Loucy (cell line): Measurements from ENCODE around the gene ENTR1.

Experiments
- H2AFZ ChIP-seq: fragments of 200-600 bp; sonication (generic); 2 replicates; pipeline ENCODE4 v1.6.0; 2016; ENCODE audit warnings: antibody characterized with exemption, mild to moderate bottlenecking, low read length, moderate library complexity
- H3F3A ChIP-seq: fragments of 200-600 bp; 2 replicates; pipeline ENCODE4 v1.6.0; 2016; ENCODE audit warnings: antibody characterized with exemption, low read depth, mild to moderate bottlenecking
- H3K27me3 ChIP-seq: fragments of 200-600 bp; sonication (generic); 2 replicates; pipeline ENCODE4 v1.6.1; 2014; ENCODE audit warnings: low read length, mild to moderate bottlenecking; ENCODE audit not compliant: insufficient read depth, poor library complexity, severe bottlenecking
- H3K36me3 ChIP-seq: fragments of 200-600 bp; sonication (generic); 2 replicates; pipeline ENCODE4 v1.6.1; 2016; ENCODE audit warnings: low read length; ENCODE audit not compliant: insufficient read depth
- H3K4me1 ChIP-seq: fragments of 200-600 bp; sonication (generic); 2 replicates; pipeline ENCODE4 v1.5.1; 2014; ENCODE audit warnings: low read length, mild to moderate bottlenecking; ENCODE audit not compliant: insufficient read depth, poor library complexity, severe bottlenecking
- H3K4me2 ChIP-seq: fragments of 200-600 bp; sonication (generic); 2 replicates; pipeline ENCODE4 v1.6.0; 2014; ENCODE audit warnings: antibody characterized with exemption, low read length, low read depth, mild to moderate bottlenecking; ENCODE audit not compliant: poor library complexity, severe bottlenecking
- H3K4me3 ChIP-seq: fragments of 200-600 bp; sonication (generic); 2 replicates; pipeline ENCODE4 v1.5.1; 2014; ENCODE audit warnings: low read length, mild to moderate bottlenecking, mixed read lengths; ENCODE audit not compliant: poor library complexity, severe bottlenecking
- H3K79me2 ChIP-seq: fragments of 200-600 bp; sonication (generic); 2 replicates; pipeline ENCODE4 v1.6.1; 2014; ENCODE audit warnings: low read length; ENCODE audit not compliant: insufficient read depth
- H3K9ac ChIP-seq: fragments of 200-600 bp; sonication (generic); 2 replicates; pipeline ENCODE4 v1.6.0; 2014; ENCODE audit warnings: mild to moderate bottlenecking, low read depth, low read length, moderate library complexity; ENCODE audit not compliant: poor library complexity, severe bottlenecking
- H3K9me2 ChIP-seq: fragments of 200-600 bp; sonication (generic); replicated peaks from 2 replicates; pipeline ENCODE4 v1.6.1; 2016; ENCODE audit warnings: low read depth, low read length, mixed read lengths
- H3K9me3 ChIP-seq: fragments of 200-600 bp; sonication (generic); 2 replicates; pipeline ENCODE4 v1.6.1; 2014; ENCODE audit warnings: mild to moderate bottlenecking, antibody characterized with exemption, low read length, low read depth; ENCODE audit not compliant: insufficient read depth
- H4K20me1 ChIP-seq: fragments of 200-600 bp; sonication (generic); 2 replicates; pipeline ENCODE4 v1.6.0; 2014; ENCODE audit warnings: antibody characterized with exemption, low read length, mild to moderate bottlenecking; ENCODE audit not compliant: insufficient read depth, poor library complexity, severe bottlenecking
- EZH2phosphoT487 ChIP-seq: fragments of 200-600 bp; IDR thresholded peaks from 2 replicates; pipeline ENCODE4 v1.6.1; 2018; ENCODE audit warnings: antibody characterized with exemption, mild to moderate bottlenecking, moderate library complexity, borderline replicate concordance
- TF ChIP-seq, protein P1 (sequence below): fragments of 200-600 bp; sonication (generic); conservative IDR thresholded peaks from 2 replicates; pipeline ENCODE4 v1.5.1; 2014; ENCODE audit warnings: mild to moderate bottlenecking, antibody characterized with exemption, low read length

Gene ENTR1

DNA sequence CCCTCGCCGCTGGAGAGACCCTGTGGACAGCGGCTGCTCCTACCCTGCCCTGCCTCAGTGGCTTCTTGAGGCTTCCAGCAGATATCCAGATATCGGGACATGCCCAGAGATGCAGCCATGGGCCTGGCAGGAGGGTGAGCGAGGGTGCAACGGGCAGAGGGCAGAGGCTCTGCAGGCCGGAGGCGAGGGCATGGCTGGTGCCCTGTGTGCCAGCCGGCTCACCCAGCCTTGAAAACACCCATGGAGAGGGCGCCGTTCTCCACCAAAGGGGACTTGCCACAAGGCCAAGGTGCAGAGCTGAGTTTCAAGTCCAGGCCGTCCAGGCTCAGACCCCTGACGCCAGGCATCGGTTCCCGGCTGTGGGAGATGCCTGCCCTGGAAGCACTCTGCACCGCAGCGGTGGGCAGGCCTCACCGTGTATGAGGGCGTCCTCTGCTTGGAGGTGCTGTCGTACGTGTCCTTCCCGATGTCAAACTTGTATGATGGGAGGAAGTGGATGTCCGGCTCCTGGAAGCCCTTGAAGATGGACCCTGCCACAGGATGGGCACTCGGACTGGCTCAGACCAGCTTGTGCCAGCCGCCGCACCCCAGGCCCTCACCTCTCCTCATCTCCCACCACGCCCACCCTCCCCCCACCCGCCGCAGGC is 20.3 kb upstream of the ENTR1 start:
- TF ChIP-seq, protein P1, sequence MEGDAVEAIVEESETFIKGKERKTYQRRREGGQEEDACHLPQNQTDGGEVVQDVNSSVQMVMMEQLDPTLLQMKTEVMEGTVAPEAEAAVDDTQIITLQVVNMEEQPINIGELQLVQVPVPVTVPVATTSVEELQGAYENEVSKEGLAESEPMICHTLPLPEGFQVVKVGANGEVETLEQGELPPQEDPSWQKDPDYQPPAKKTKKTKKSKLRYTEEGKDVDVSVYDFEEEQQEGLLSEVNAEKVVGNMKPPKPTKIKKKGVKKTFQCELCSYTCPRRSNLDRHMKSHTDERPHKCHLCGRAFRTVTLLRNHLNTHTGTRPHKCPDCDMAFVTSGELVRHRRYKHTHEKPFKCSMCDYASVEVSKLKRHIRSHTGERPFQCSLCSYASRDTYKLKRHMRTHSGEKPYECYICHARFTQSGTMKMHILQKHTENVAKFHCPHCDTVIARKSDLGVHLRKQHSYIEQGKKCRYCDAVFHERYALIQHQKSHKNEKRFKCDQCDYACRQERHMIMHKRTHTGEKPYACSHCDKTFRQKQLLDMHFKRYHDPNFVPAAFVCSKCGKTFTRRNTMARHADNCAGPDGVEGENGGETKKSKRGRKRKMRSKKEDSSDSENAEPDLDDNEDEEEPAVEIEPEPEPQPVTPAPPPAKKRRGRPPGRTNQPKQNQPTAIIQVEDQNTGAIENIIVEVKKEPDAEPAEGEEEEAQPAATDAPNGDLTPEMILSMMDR: no peak
- no peak for TF ChIP-seq EZH2phosphoT487
- H3K9me3 ChIP-seq: no peaks in the 10 kb centered on the region
- H3K27me3 ChIP-seq: no peaks in the 10 kb centered on the region
- H3K9ac ChIP-seq: no peak overlapping the region
- H3K4me3 ChIP-seq: no peak overlapping the region
- no peak overlapping the region for H2AFZ ChIP-seq
- H3K9me2 ChIP-seq: no peaks in the 10 kb centered on the region
- peaks cover 27% of the 10 kb centered on the region; the same call in 1 of the 2 replicates for H3K36me3 ChIP-seq
- H4K20me1 ChIP-seq: peaks cover 6% of the 10 kb centered on the region
- no peak overlapping the region for H3K4me2 ChIP-seq
- no peaks in the 10 kb centered on the region for H3F3A ChIP-seq
- H3K4me1 ChIP-seq: no peaks in the 10 kb centered on the region
- H3K79me2 ChIP-seq: peaks cover 12% of the 10 kb centered on the region; the same call in 1 of the 2 replicates

DNA sequence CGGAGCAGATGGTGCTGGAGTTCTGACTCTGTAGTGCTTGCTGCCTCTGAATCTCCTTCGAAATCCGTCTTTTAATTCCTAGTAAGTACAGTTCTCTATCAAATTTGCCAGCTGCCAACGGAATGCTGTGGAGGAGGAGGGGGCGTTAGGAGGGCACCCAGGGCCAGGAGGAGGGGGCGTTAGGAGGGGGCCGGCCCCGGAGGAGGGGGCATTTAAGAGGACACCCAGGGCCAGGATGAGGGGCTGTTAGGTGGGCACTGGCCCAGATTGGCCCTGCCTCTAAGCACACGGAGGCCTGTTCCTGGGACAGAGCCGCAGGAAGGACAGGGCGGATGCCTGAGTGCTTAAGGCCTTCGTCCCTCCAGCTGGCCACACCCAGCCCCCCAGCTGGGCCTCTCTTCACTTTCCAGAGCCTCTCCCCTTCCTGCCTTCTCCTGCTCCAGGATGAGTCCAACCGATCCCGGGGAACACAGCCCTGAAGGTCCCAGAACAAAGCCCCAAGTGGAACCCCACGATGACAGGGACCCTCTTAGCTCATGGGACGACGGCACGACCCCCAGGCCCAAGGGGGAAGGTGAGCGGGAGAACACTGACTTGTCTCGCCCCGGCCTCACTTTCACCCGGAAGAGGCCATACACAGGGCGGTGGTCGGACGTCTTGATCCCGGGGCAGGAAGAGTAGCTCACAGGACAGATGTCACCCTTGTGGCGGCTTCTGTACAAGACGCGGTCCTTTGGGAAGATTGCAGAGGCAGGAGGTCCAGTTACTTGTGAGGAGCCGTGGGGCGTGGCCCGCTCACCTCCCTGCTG is 19.5 kb upstream of the ENTR1 start:
- no peaks in the 10 kb centered on the region for H3F3A ChIP-seq
- H3K36me3 ChIP-seq: peaks cover 27% of the 10 kb centered on the region; the same call in 1 of the 2 replicates

GRCh38 chr9:136429075-136429628 is 18.7 kb upstream of the ENTR1 start:
- Histone ChIP-seq H3K4me1 (no peaks in the 10 kb centered on the region), H3K9ac (no peak overlapping the region), H3K9me2 (no peaks in the 10 kb centered on the region), H3K27me3 (no peaks in the 10 kb centered on the region), H3K36me3 (peaks cover 31% of the 10 kb centered on the region; the same call in 1 of the 2 replicates), H3K9me3 (no peaks in the 10 kb centered on the region), H3K4me2 (no peak overlapping the region), H3F3A (no peaks in the 10 kb centered on the region), H2AFZ (no peak overlapping the region), H3K4me3 (no peak overlapping the region), H4K20me1 (no peaks in the 10 kb centered on the region), H3K79me2 (no peaks in the 10 kb centered on the region)
- TF ChIP-seq EZH2phosphoT487: no peak
- TF ChIP-seq, protein P1: no peak

More for the DNA sequence above, 19.5 kb upstream of the ENTR1 start:
- TF ChIP-seq, protein P1: no peak
- TF ChIP-seq EZH2phosphoT487: no peak
- no peaks in the 10 kb centered on the region for H3K9me2 ChIP-seq
- no peaks in the 10 kb centered on the region for H4K20me1 ChIP-seq
- H3K79me2 ChIP-seq: peaks cover 4% of the 10 kb centered on the region; the same call in 1 of the 2 replicates
- no peaks in the 10 kb centered on the region for H3K9me3 ChIP-seq
- no peak overlapping the region for H3K9ac ChIP-seq
- no peak overlapping the region for H3K4me3 ChIP-seq
- H3K4me1 ChIP-seq: no peaks in the 10 kb centered on the region
- H3K27me3 ChIP-seq: no peaks in the 10 kb centered on the region
- H3K4me2 ChIP-seq: no peak overlapping the region
- no peak overlapping the region for H2AFZ ChIP-seq
